Tibial nerve (tissue), 4 donors: ENCODE results near the gene BHLHE40. TPM values are rescaled to one million over a fixed set of nuclear protein-coding genes. Genes with fewer than 3 reads are reported as not detected.

Experiments
- DNase-seq, 2 donors: peaks; one replicate each; pipeline ENCODE4 v3.0.0-alpha.2; 2019; ENCODE audit warnings: low spot score in 2 of 2
- H3K27ac ChIP-seq, 4 donors: fragments of 200-600 bp; sonication (generic) in 3 of 4; one replicate each; pipeline ENCODE4 v1.5.1; 2017 to 2019; ENCODE audit warnings: mild to moderate bottlenecking in 1 of 4
- H3K27me3 ChIP-seq, 2 donors: fragments of 200-600 bp; sonication (generic) in 1 of 2; one replicate each; pipeline versions ENCODE4 v1.5.1 to v1.6.0; 2017 to 2019
- H3K36me3 ChIP-seq, 3 donors: fragments of 200-600 bp; sonication (generic); one replicate each; pipeline ENCODE4 v1.5.1; 2018 to 2019
- H3K4me1 ChIP-seq, 4 donors: fragments of 200-600 bp; sonication (generic) in 3 of 4; one replicate each; pipeline ENCODE4 v1.5.1; 2017 to 2019
- H3K4me3 ChIP-seq, 4 donors: fragments of 200-600 bp; sonication (generic) in 3 of 4; one replicate each; pipeline ENCODE4 v1.5.1; 2017 to 2019; ENCODE audit warnings: mild to moderate bottlenecking in 1 of 4, moderate library complexity in 1 of 4
- H3K9me3 ChIP-seq, 4 donors: fragments of 200-600 bp; sonication (generic) in 3 of 4; one replicate each; pipeline ENCODE4 v1.5.1; 2017 to 2019
- EP300 ChIP-seq, 2 donors: sonication (generic); formaldehyde crosslinking; IDR thresholded peaks; one replicate each; pipeline ENCODE4 v1.6.1; 2017; ENCODE audit warnings: antibody characterized with exemption in 2 of 2, mild to moderate bottlenecking in 1 of 2
- POLR2A ChIP-seq, 2 donors: fragments of 450-650 bp; IDR thresholded peaks; one replicate each; pipeline ENCODE4 v1.6.1; 2017; ENCODE audit warnings: antibody characterized with exemption in 2 of 2, mild to moderate bottlenecking in 2 of 2, moderate library complexity in 2 of 2
- WGBS, 2 donors: methylation state at CpG; one replicate each; pipeline ENCODE4 v1.1.5; 2018; 5-methylcytosine and 5-hydroxymethylcytosine counted together
- total RNA-seq, 4 donors: library from RNA; depleted of rRNA; stranded (reverse); fragments of >200 nt; gene quantifications; one replicate each; pipeline ENCODE4 v1.1.0, GENCODE V29; 2016
- TF ChIP-seq, protein P1 (sequence below), 5 experiments: fragments of 200-600 bp in 3 of 5; fragments of 450-650 bp in 2 of 5; sonication (generic) in 3 of 5; IDR thresholded peaks; one replicate each; pipeline ENCODE4 v1.5.1; 2016 to 2019; ENCODE audit warnings: antibody characterized with exemption in 5 of 5, mild to moderate bottlenecking in 3 of 5, moderate library complexity in 2 of 5

BHLHE40 gene
- total RNA-seq, 4 donors from 2014 or later = 44.1 to 61.4 (median 53.7) TPM

- 70 to 79% methylated on average over 1 of the region's 1 CpG for WGBS, 2 donors
- Histone ChIP-seq H3K4me1 (no peaks in the 10 kb centered on the region), H3K27me3 (no peaks in the 10 kb centered on the region), H3K4me3 (no peak overlapping the region), H3K36me3 (no peaks in the 10 kb centered on the region), H3K9me3 (no peaks in the 10 kb centered on the region), H3K27ac (no peak overlapping the region)
- TF ChIP-seq, protein P1, sequence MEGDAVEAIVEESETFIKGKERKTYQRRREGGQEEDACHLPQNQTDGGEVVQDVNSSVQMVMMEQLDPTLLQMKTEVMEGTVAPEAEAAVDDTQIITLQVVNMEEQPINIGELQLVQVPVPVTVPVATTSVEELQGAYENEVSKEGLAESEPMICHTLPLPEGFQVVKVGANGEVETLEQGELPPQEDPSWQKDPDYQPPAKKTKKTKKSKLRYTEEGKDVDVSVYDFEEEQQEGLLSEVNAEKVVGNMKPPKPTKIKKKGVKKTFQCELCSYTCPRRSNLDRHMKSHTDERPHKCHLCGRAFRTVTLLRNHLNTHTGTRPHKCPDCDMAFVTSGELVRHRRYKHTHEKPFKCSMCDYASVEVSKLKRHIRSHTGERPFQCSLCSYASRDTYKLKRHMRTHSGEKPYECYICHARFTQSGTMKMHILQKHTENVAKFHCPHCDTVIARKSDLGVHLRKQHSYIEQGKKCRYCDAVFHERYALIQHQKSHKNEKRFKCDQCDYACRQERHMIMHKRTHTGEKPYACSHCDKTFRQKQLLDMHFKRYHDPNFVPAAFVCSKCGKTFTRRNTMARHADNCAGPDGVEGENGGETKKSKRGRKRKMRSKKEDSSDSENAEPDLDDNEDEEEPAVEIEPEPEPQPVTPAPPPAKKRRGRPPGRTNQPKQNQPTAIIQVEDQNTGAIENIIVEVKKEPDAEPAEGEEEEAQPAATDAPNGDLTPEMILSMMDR (IDR thresholded peaks at IDR 0.05) = no peak
- TF ChIP-seq EP300 (IDR thresholded peaks at IDR 0.05) (no peak), POLR2A (IDR thresholded peaks at IDR 0.05) (no peak)
- DNase-seq = no peak
Observed at GRCh38 chr3:5001805-5002173, 22.6 kb downstream of the BHLHE40 start.

DNA sequence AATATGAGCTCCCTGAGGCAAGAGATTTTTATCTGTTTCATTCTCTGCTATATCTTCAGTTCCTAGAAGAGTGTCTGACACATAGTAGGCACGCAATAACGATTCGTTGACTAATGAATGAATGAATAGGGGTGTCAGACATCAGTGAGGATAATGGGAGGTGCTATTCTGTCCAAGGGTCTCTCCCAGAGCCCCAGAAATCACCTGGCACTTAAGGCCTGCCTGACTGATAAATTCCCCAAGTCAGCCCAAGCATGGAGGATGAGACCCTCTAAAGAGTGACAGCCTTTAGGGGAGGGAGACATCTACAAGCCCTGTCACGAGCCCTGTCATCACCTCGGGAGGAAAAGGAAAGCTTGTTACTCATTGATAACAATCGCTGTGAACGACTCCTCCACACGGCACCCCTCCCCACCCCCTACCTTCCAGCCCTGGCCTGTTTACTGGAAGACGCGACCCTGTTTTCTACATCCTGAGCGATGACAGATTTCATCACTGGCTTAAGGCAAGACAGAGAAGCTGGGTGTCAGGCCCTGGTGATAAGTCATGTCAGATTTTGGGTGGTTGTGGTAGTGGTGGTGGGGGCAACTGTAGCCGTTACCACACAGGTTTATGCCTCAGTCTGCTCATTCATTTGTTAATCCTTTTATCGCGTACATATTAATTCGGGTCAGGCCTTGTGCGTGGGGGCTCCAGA is 23.1 kb downstream of the BHLHE40 start:
- no peak for DNase-seq
- TF ChIP-seq EP300 (IDR thresholded peaks at IDR 0.05) = no peak
- no peak for TF ChIP-seq POLR2A (IDR thresholded peaks at IDR 0.05)
- TF ChIP-seq, protein P1 (IDR thresholded peaks at IDR 0.05) = no peak
- Histone ChIP-seq H3K27ac (no peak overlapping the region), H3K36me3 (no peaks in the 10 kb centered on the region), H3K4me3 (no peak overlapping the region), H3K4me1 (no peaks in the 10 kb centered on the region), H3K27me3 (no peaks in the 10 kb centered on the region), H3K9me3 (no peaks in the 10 kb centered on the region)
- WGBS, 2 donors = 73 to 77% methylated on average over 16 of the region's 16 CpGs

- TF ChIP-seq POLR2A (IDR thresholded peaks at IDR 0.05) (no peak), EP300 (IDR thresholded peaks at IDR 0.05) (no peak)
- TF ChIP-seq, protein P1 (IDR thresholded peaks at IDR 0.05) = no peak
- 89 to 92% methylated on average over 6 of the region's 6 CpGs for WGBS, 2 donors
- no peaks in the 10 kb centered on the region for H3K36me3 ChIP-seq
- no peaks in the 10 kb centered on the region for H3K27me3 ChIP-seq
- H3K4me1 ChIP-seq = no peaks in the 10 kb centered on the region
- H3K4me3 ChIP-seq = no peak overlapping the region
- H3K9me3 ChIP-seq = no peaks in the 10 kb centered on the region
- no peak for DNase-seq
- no peak overlapping the region for H3K27ac ChIP-seq
Observed at GRCh38 chr3:5002871-5003247, 23.6 kb downstream of the BHLHE40 start.

GRCh38 chr3:5004319-5005152 is 25.3 kb downstream of the BHLHE40 start:
- H3K9me3 ChIP-seq = no peaks in the 10 kb centered on the region
- DNase-seq = no peak
- no peaks in the 10 kb centered on the region for H3K4me1 ChIP-seq
- no peak overlapping the region for H3K4me3 ChIP-seq
- TF ChIP-seq EP300 (IDR thresholded peaks at IDR 0.05) (no peak), POLR2A (IDR thresholded peaks at IDR 0.05) (no peak)
- TF ChIP-seq, protein P1 (IDR thresholded peaks at IDR 0.05) = no peak
- H3K27ac ChIP-seq = no peak overlapping the region
- WGBS, 2 donors = 88 to 92% methylated on average over 12 of the region's 12 CpGs
- H3K27me3 ChIP-seq = no peaks in the 10 kb centered on the region
- H3K36me3 ChIP-seq = no peaks in the 10 kb centered on the region

- no peaks in the 10 kb centered on the region for H3K9me3 ChIP-seq
- H3K36me3 ChIP-seq = no peaks in the 10 kb centered on the region
- no peaks in the 10 kb centered on the region for H3K4me1 ChIP-seq
- H3K27ac ChIP-seq = no peak overlapping the region
- no peak overlapping the region for H3K4me3 ChIP-seq
- no peak for DNase-seq
- TF ChIP-seq EP300 (IDR thresholded peaks at IDR 0.05) = no peak
- TF ChIP-seq POLR2A (IDR thresholded peaks at IDR 0.05) = no peak
- TF ChIP-seq, protein P1 (IDR thresholded peaks at IDR 0.05) = no peak
- WGBS, 2 donors = 48 to 57% methylated on average over 4 of the region's 4 CpGs
- no peaks in the 10 kb centered on the region for H3K27me3 ChIP-seq
Observed at GRCh38 chr3:5005367-5005766, 26.1 kb downstream of the BHLHE40 start.
